Effector memory CD8-positive, alpha-beta T cell (primary cell): Measurements from ENCODE around the gene EVI5.
"Not testable (repeated sequence)": the region's sequence is repeated elsewhere in the genome, so short reads cannot be mapped to it uniquely, and the experiment has no call there.

Experiments used
- ATAC-seq: fragments of 150-1000 bp; cut with Tn5 transposase; replicated peaks from 2 replicates; pipeline ENCODE4 v1.10.0; 2021; ENCODE audit warnings: mild to moderate bottlenecking, moderate library complexity
- DNase-seq, 3 experiments: peaks; one replicate each; pipeline ENCODE4 v3.0.0; 2021
- H3K27ac Mint-ChIP-seq, 2 donors: one replicate each; pipeline ENCODE4 v1.8.0; 2022; ENCODE audit warnings: mild to moderate bottlenecking in 2 of 2, mixed read lengths in 2 of 2, moderate library complexity in 2 of 2
- H3K27me3 Mint-ChIP-seq, 2 donors: one replicate each; pipeline ENCODE4 v1.8.0; 2022; ENCODE audit warnings: mixed read lengths in 2 of 2
- H3K36me3 Mint-ChIP-seq: one replicate; pipeline ENCODE4 v1.8.0; 2022; ENCODE audit warnings: mild to moderate bottlenecking, moderate library complexity, mixed read lengths; ENCODE audit not compliant: insufficient read depth
- H3K4me1 Mint-ChIP-seq, 2 donors: one replicate each; pipeline ENCODE4 v1.8.0; 2022; ENCODE audit warnings: low read depth in 2 of 2, mixed read lengths in 2 of 2
- H3K4me3 Mint-ChIP-seq, 2 donors: one replicate each; pipeline ENCODE4 v1.8.0; 2022; ENCODE audit warnings: mild to moderate bottlenecking in 2 of 2, mixed read lengths in 2 of 2, moderate library complexity in 2 of 2
- H3K9me3 Mint-ChIP-seq, 2 donors: one replicate each; pipeline ENCODE4 v1.8.0; 2022; ENCODE audit warnings: mixed read lengths in 2 of 2

EVI5 gene

DNA sequence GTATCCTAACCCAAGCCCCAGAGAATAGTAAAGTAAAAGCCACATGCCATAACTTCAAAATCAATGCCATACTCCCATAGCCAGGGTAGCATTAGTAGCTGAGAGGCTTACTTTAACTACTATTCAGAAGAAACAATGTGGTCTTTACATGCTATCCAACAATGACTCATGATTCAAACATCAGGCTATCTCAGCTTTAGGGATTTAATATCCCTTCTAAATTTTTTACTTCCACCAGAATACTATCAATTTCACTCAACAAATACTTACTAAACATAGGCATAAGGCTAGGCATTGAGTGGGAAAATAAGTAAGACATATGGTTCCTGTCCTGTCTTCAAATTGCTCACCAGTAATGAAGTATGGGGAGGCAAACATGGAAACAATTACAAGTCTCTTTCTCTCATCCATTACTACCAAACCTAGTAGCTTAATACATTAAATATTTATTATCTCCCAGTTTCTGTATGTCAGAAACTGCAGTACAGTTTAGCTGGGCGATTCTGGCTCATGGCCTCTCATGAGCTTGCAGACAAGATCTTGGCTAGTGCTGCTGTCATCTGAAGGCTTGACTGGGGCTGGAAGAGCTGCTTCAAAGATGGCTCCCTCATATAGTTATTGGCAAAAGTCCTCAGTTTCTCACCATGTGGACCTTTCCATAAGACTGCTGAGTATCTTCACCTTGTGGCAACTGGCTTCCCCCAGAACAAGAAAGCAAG is 30.7 kb downstream of the EVI5 start:
- no peak for ATAC-seq
- no peaks in the 10 kb centered on the region for H3K36me3 Mint-ChIP-seq
- H3K27ac Mint-ChIP-seq, result no peak overlapping the region
- no peak for DNase-seq
- peaks cover 0 to 42% of the 10 kb centered on the region in 2 donors for H3K27me3 Mint-ChIP-seq
- H3K9me3 Mint-ChIP-seq, result no peaks in the 10 kb centered on the region
- H3K4me3 Mint-ChIP-seq, result no peak overlapping the region
- no peaks in the 10 kb centered on the region for H3K4me1 Mint-ChIP-seq

DNA sequence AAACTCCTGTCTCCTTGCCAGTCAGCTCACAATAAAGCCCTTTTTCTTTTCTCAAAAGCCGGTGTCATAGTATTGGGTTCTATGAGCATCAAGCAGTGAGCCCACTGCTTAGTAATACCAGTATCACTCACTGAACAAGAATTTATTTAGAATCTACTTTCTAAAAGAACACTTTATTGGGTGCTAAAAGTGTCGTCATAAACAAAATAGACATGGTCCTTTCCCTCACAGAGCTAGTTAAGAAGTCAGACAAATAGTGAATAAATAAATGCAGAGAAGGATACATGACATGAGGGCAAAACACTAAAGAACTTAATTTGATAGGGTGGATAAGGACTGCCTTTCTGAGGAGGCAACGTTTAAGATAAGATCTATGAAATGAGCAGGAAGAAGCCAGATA is 32.2 kb downstream of the EVI5 start:
- no peaks in the 10 kb centered on the region for H3K9me3 Mint-ChIP-seq
- no peaks in the 10 kb centered on the region for H3K36me3 Mint-ChIP-seq
- no peak overlapping the region for H3K27ac Mint-ChIP-seq
- peaks cover 0 to 49% of the 10 kb centered on the region in 2 donors for H3K27me3 Mint-ChIP-seq
- no peak overlapping the region for H3K4me3 Mint-ChIP-seq
- DNase-seq, result no peak
- no peaks in the 10 kb centered on the region for H3K4me1 Mint-ChIP-seq
- ATAC-seq, result no peak

DNA sequence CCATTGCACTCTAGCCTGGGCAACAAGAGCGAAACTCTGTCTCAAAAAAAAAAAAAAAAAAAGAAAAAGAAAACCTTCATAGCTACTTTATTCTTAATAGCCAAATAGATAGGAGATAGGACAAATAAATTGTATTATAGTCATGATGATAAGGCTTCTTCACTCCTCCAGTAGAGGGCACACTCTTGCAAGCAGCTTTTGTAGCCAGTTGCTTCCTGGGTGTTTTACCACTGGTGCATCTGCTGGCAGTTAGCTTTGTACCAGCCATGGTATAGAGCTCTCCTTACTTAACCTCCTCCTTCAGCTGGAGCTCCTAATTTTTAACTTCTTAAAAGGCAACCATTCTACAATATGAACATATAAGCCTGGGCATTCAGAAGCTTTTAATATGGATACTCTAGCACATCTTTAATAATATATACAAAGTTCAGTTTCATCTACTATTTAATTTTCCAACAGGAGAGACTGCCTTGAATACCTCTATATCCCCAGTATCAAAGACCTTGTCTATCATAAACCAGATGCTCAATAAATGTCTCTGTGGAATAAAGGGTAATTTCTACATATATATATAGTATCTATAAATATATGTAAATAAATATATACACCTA is 35.8 kb downstream of the EVI5 start:
- no peak overlapping the region for H3K4me3 Mint-ChIP-seq
- H3K36me3 Mint-ChIP-seq, result no peaks in the 10 kb centered on the region
- no peak overlapping the region for H3K27ac Mint-ChIP-seq
- peaks cover 0 to 36% of the 10 kb centered on the region in 2 donors for H3K27me3 Mint-ChIP-seq
- no peaks in the 10 kb centered on the region for H3K9me3 Mint-ChIP-seq
- peak; percentile 66 for ATAC-seq
- H3K4me1 Mint-ChIP-seq, result no peaks in the 10 kb centered on the region
- peak; percentile 17 to 24 (median 20) for DNase-seq

DNA sequence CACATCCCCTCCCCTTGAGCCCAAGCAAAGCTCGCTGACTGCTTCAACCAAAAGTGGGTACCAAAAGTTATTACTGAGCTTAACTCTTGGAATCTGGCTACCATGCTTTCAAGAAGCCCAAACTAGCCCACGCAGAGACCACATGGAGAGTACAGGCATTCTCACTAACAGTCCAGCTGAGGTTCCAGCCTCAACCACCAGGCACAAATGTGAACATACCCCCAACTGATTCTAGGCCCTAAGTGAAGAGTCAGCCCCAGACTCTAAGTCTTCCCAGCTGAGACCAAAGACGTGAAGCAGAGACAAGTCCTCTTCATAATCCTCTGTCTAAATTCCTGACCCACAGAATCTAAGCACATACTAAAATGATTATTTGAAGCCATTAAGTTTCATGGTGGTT is 36.8 kb downstream of the EVI5 start:
- H3K4me3 Mint-ChIP-seq, result no peak overlapping the region
- no peaks in the 10 kb centered on the region for H3K36me3 Mint-ChIP-seq
- H3K27me3 Mint-ChIP-seq, result peaks cover 0 to 35% of the 10 kb centered on the region in 2 donors
- H3K4me1 Mint-ChIP-seq, result no peaks in the 10 kb centered on the region
- peak overlapping the region in 1 of 2 donors; percentile 9 for H3K27ac Mint-ChIP-seq
- ATAC-seq, result no peak
- no peaks in the 10 kb centered on the region for H3K9me3 Mint-ChIP-seq
- DNase-seq, result no peak

DNA sequence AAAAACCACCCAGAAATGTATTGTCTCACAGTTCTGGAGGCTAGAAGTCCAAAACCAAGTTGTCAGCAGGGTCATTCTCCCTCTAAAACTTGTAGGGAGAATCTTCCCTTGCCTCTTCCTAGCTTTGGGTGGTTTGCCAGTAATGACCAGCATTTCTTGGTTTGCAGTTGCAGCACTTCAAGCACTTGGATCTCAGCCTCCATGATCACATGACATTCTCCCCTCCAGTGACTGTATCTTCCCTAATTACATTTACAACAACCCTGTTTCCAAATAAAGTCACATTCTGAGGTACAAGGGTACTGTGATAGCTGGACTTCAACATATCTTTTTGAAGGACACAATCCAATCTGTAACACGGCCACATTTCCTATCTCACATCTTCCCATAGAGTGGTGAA is 37.2 kb downstream of the EVI5 start:
- no peaks in the 10 kb centered on the region for H3K9me3 Mint-ChIP-seq
- DNase-seq (no peak), ATAC-seq (no peak)
- no peaks in the 10 kb centered on the region for H3K4me1 Mint-ChIP-seq
- H3K27me3 Mint-ChIP-seq, result peaks cover 0 to 31% of the 10 kb centered on the region in 2 donors
- H3K4me3 Mint-ChIP-seq, result no peak overlapping the region
- H3K36me3 Mint-ChIP-seq, result no peaks in the 10 kb centered on the region
- peak overlapping the region in 1 of 2 donors; percentile 9 for H3K27ac Mint-ChIP-seq

DNA sequence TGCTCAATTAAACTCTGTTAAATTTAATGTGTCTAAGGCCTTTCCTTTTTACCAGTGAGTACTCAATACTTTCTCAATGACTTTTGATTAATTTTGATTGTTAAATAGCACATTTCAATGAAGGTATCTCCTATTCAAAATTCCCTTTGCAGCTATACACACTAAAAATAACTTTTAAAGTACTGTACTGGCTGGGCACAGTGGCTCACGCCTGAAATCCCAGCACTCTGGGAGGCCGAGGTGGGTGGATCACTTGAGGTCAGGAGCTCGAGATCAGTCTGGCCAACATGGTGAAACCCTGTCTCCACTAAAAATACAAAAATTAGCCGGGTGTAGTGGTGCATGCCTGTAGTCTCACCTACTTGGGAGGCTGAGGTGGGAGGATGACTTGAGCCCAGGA is 38.7 kb downstream of the EVI5 start:
- H3K4me3 Mint-ChIP-seq, DNase-seq, H3K9me3 Mint-ChIP-seq, ATAC-seq, H3K27ac Mint-ChIP-seq, H3K4me1 Mint-ChIP-seq, H3K36me3 Mint-ChIP-seq: not testable (repeated sequence)
- H3K27me3 Mint-ChIP-seq, result peaks cover 0 to 17% of the 10 kb centered on the region in 2 donors

DNA sequence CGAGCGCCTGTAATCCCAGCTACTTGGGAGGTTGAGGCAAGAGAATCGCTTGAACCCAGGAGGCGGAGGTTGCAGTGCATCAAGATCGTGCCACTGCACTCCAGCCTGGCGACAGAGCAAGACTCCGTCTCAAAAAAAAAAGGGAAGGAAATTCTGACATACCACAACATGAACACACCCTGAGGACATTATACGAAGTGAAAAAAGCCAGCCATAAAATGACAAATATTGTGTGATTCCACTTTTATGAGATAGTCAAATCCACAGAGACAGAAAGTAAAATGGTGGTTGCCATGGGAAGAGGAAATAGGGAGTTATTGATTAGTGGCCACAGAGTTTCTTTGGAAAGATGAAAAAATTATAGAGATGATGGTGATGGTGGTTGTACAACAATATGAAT is 41.7 kb downstream of the EVI5 start:
- Mint-ChIP-seq H3K4me1 (no peaks in the 10 kb centered on the region), H3K4me3 (no peak overlapping the region), H3K9me3 (no peaks in the 10 kb centered on the region), H3K27me3 (peaks cover 0 to 7% of the 10 kb centered on the region in 2 donors), H3K27ac (no peak overlapping the region), H3K36me3 (no peaks in the 10 kb centered on the region)
- ATAC-seq (no peak), DNase-seq (no peak)

DNA sequence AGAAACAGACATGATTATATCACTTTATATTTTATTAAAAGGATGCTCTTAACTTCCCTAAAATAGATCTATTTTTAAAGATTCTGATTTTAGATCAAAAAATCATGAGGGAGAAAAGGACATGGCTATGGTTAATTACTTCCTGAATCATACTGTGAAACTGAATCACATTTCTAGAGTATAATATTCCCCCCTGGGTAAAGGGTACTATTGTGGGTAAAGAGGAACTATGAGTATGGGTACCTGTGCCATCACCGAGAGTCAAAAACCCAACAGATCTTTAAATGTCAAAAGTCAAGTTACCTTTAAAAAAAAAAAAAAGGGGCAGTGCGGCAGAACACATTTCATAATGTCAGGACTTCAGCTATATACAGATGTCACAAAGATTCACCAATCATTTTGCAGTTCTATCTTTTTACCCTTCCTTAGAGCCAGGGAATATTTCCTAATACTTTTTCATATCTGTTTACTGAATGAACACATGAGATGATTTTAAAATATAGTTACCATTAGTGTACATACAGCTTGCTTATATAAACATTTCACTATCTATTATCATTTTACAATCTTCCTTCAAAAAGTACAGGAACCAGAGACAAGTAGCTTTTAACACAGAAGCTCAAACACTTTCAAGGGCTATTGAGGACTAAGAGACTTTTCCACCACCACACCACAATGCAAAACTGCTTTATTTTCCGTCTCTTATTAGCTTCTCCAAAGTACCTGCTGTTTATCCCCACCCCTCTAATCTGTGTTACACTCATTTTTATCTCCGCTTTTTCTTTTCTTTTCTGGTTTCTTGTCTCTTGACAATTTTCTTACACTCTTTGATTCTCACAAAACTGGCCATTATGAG is 45.0 kb downstream of the EVI5 start:
- no peaks in the 10 kb centered on the region for H3K4me1 Mint-ChIP-seq
- H3K27me3 Mint-ChIP-seq, result peaks cover 0 to 10% of the 10 kb centered on the region in 2 donors
- no peaks in the 10 kb centered on the region for H3K36me3 Mint-ChIP-seq
- no peak for DNase-seq
- H3K9me3 Mint-ChIP-seq, result no peaks in the 10 kb centered on the region
- H3K27ac Mint-ChIP-seq, result no peak overlapping the region
- no peak for ATAC-seq
- H3K4me3 Mint-ChIP-seq, result no peak overlapping the region

DNA sequence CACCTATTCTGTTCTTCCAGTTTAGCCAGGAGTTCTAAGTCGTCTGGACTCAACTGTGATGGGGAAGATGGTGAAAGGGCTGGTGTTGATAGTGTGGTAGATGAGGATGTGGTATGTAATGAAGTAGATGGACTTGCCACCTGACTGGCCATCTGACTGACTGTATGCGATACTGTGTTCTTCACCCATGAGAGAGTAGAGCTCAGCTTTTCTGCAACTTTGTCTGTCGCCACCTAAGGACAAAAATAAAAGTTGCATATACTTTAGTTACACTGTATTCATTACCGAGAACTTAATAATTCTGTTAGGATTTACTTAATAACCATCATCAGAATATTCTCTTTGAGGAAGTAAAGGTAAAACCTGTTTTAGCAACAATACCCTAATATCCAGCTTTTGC is 48.5 kb downstream of the EVI5 start:
- H3K4me1 Mint-ChIP-seq, result no peaks in the 10 kb centered on the region
- ATAC-seq (no peak), DNase-seq (no peak)
- no peaks in the 10 kb centered on the region for H3K9me3 Mint-ChIP-seq
- H3K36me3 Mint-ChIP-seq, result no peaks in the 10 kb centered on the region
- peaks cover 0 to 10% of the 10 kb centered on the region in 2 donors for H3K27me3 Mint-ChIP-seq
- no peak overlapping the region for H3K27ac Mint-ChIP-seq
- H3K4me3 Mint-ChIP-seq, result no peak overlapping the region

DNA sequence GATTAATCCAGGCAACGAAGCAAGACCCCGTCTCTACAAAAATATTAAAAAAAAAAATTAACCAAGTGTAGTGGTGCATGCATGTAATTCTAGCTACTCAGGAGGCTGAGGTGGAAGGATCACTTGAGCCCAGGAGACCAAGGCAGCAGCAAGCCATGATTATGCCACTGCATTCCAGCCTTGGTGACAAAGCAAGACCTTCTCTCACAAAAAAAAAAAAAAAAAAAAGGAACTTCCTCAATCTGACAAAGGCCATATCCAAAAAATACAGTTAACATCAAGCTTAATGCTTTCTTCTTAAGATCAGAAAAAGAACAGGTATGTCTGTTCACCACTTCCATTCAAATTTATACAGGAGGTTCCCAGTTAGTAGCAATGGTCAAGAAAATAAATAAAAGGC is 54.4 kb downstream of the EVI5 start:
- H3K36me3 Mint-ChIP-seq, result no peaks in the 10 kb centered on the region
- H3K9me3 Mint-ChIP-seq, result no peaks in the 10 kb centered on the region
- DNase-seq, result no peak
- peaks cover 0 to 7% of the 10 kb centered on the region in 2 donors for H3K27me3 Mint-ChIP-seq
- no peaks in the 10 kb centered on the region for H3K4me1 Mint-ChIP-seq
- no peak for ATAC-seq
- no peak overlapping the region for H3K4me3 Mint-ChIP-seq
- no peak overlapping the region for H3K27ac Mint-ChIP-seq

DNA sequence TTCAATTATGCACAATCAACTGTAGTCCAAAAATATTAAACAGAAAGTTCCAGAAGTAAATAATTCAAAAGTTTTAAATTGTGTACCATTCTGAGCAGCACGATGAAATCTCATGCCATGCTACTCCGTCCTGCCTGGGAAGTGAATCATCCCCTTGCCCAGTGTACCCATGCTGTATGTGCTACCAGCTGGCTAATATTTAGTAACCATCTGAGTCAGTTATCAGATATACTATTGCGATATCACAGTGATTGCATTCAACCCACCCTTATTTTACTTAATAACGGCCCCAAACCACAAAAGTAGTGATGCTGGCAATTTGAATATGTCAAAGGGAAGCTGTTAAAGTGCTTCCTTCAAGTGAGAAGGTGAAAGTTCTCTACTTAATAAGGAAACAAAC is 56.2 kb downstream of the EVI5 start:
- Mint-ChIP-seq H3K4me1 (no peaks in the 10 kb centered on the region), H3K27ac (no peak overlapping the region), H3K4me3 (no peak overlapping the region), H3K27me3 (peaks cover 9 to 15% of the 10 kb centered on the region in 2 donors), H3K9me3 (no peaks in the 10 kb centered on the region), H3K36me3 (no peaks in the 10 kb centered on the region)
- ATAC-seq (no peak), DNase-seq (no peak)

DNA sequence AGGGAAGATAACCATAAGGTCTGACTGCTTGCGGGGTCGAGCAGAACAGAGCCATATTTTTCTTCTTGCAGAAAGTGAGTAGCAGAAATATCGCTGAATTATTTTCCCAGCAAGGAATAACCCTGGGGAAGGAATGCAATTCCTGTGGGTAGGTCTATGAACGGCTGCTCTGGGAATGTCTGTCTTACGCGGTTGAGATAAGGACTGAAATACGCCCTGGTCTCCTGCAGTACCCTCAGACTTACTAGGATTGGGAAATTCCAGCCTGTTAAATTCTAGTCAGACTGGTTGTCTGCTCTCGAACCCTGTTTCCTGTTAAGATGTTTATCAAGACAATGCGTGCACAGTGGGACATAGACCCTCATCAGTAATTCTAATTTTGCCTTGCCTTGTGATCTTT is 61.2 kb downstream of the EVI5 start:
- not testable (repeated sequence) for DNase-seq, H3K27ac Mint-ChIP-seq, ATAC-seq, H3K36me3 Mint-ChIP-seq, H3K4me1 Mint-ChIP-seq, H3K4me3 Mint-ChIP-seq, H3K9me3 Mint-ChIP-seq
- H3K27me3 Mint-ChIP-seq, result peaks cover 32 to 48% of the 10 kb centered on the region in 2 donors

DNA sequence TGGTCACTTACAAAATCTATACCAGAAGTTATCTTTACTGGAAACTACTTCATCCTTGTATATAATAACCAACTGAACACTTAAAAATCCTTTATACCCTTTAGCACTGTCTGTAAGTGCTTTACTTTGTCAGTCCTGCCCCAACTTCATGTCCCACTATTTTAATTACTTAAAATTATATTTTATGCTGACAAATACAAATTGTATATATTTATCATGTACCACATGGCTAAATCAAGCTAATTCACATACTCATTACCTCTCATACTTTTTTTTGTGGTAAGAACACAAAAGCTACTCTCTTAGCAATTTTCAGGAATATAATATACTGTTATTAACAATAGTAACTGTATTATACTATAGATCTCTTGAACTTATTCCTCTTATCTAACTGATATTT is 63.0 kb downstream of the EVI5 start:
- Mint-ChIP-seq H3K4me3 (no peak overlapping the region), H3K36me3 (no peaks in the 10 kb centered on the region), H3K4me1 (no peaks in the 10 kb centered on the region), H3K27me3 (peaks cover 51 to 61% of the 10 kb centered on the region in 2 donors), H3K9me3 (no peaks in the 10 kb centered on the region), H3K27ac (no peak overlapping the region)
- DNase-seq, result no peak
- no peak for ATAC-seq

DNA sequence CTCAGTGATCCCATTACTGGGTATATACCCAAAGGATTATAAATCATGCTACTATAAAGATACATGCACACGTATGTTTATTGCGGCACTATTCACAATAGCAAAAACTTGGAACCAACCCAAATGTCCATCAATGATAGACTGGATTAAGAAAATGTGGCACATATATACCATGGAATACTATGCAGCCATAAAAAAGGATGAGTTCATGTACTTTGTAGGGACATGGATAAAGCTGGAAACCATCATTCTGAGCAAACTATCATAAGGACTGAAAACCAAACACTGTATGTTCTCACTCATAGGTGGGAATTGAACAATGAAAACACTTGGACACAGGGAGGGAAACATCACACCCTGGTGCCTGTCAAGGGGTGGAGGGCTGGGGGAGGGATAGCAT is 63.8 kb downstream of the EVI5 start:
- not testable (repeated sequence) for H3K4me1 Mint-ChIP-seq, H3K27ac Mint-ChIP-seq, ATAC-seq, H3K36me3 Mint-ChIP-seq, DNase-seq, H3K4me3 Mint-ChIP-seq, H3K9me3 Mint-ChIP-seq
- peaks cover 58 to 69% of the 10 kb centered on the region in 2 donors for H3K27me3 Mint-ChIP-seq
